Cardiac fibroblast (primary cell): ENCODE data around the gene USP2.

Experiments used
- DNase-seq, 2 donors: peaks; one replicate each; pipeline versions ENCODE4 v3.0.0 to v3.0.0-alpha.2; 2010; ENCODE audit warnings: low read depth in 2 of 2
- H3K4me3 ChIP-seq, 2 donors: replicated peaks in 1 of 2; 1 replicate in 1 of 2; 2 replicates in 1 of 2; pipeline ENCODE4 v1.5.1; 2011; ENCODE audit warnings: low read depth in 2 of 2, low read length in 2 of 2, mild to moderate bottlenecking in 2 of 2, moderate library complexity in 1 of 2
- TF ChIP-seq, protein P1 (sequence below): IDR thresholded peaks from one replicate; pipeline ENCODE4 v1.5.1; 2011; ENCODE audit warnings: low read depth, mild to moderate bottlenecking, low read length, inconsistent platforms

USP2 gene

GRCh38 chr11:119342023-119342300, 39.5 kb downstream of the USP2 start:
- TF ChIP-seq, protein P1, sequence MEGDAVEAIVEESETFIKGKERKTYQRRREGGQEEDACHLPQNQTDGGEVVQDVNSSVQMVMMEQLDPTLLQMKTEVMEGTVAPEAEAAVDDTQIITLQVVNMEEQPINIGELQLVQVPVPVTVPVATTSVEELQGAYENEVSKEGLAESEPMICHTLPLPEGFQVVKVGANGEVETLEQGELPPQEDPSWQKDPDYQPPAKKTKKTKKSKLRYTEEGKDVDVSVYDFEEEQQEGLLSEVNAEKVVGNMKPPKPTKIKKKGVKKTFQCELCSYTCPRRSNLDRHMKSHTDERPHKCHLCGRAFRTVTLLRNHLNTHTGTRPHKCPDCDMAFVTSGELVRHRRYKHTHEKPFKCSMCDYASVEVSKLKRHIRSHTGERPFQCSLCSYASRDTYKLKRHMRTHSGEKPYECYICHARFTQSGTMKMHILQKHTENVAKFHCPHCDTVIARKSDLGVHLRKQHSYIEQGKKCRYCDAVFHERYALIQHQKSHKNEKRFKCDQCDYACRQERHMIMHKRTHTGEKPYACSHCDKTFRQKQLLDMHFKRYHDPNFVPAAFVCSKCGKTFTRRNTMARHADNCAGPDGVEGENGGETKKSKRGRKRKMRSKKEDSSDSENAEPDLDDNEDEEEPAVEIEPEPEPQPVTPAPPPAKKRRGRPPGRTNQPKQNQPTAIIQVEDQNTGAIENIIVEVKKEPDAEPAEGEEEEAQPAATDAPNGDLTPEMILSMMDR: no peak
- H3K4me3 ChIP-seq: no peak overlapping the region
- DNase-seq: no peak

GRCh38 chr11:119341222-119342022, 40.1 kb downstream of the USP2 start:
- peak overlapping the region in 1 of 2 donors; percentile 64 for H3K4me3 ChIP-seq
- no peak for DNase-seq
- TF ChIP-seq, protein P1: no peak

- TF ChIP-seq, protein P1: no peak
- peak; percentile 39 to 95 for DNase-seq
- peak within 1 kb of the TSS; percentile 50 to 64 for H3K4me3 ChIP-seq
Measured at GRCh38 chr11:119340335-119341221, 40.9 kb downstream of the USP2 start, which contains the start of gene C1QTNF5. Gene C1QTNF5, minus strand, starts transcription at chr11:119340883. Its CDS starts 486 bp downstream, at chr11:119340397.

DNA sequence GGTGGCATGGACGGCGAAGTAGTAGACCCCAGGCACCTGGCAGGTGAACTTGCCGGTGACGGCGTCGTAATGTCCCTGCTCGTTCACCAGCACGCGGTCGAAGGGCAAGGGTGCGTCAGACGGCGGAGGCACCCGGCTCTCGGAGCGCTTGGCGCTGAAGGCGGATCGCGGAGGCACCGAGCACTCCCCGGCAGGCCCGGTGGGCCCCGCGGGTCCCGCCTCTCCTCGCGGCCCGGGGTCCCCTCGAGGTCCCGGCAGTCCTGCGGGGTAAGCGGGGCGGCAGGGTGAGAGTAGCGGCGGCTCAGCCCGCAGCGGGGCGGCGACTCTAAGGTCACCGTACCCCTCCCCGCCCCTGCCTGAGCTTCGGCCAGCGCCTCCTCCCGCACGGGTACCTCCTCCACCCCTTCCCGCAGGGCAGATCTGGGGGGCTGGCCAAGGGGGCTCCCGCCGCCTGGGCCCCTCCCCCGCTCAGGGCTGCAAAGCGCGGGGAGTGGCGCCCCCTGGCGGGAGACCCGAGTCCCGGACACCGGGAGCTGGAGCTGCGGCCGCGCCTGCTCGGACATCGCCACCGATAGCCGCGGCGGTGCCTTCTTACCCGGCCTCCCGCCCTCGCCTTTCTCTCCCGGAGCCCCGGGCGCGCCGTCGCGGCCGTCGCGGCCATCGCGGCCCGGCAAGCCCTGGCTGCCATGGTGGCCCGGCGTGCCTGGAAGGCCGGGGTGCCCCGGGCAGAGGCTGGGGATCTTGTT, 41.7 kb downstream of the USP2 start:
- peak overlapping the region; percentile 50 to 64 for H3K4me3 ChIP-seq

GRCh38 chr11:119338965-119339588, 42.4 kb downstream of the USP2 start:
- peak overlapping the region in 1 of 2 donors; percentile 64 for H3K4me3 ChIP-seq
- no peak for DNase-seq
- TF ChIP-seq, protein P1: no peak

More for the DNA sequence above, 41.7 kb downstream of the USP2 start:
- peak; percentile 48 to 77 for DNase-seq
- TF ChIP-seq, protein P1: peak; percentile 57

DNA sequence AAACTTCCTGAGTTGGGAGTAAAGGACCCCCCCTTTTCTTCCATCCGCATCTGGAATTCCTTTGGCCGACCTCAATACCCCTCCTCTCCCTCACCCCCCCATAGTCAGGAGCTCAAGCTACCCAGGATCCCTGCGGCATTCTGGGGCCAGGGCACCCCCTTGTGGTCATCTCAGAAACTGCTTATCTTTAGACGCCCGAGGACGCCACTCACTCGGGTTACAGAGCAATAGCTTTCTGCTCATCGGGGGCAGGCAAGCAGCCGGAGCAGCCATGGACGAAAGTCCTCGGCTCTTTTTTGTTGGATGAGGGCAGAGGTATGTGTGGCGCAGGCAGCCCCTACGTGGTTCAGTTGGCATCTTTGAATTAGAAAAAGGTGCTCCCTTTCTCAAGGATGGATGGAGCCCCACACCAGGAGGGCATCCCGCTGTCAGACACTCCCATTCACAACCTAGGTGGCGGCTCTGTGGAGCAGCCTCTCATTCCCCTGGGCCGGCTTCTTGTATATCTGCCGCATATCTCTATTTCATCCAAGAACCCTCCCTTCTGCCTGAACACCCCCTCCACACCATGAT, 43.1 kb downstream of the USP2 start:
- TF ChIP-seq, protein P1: peak; percentile 85
- peak; percentile 76 to 82 for DNase-seq
- peak overlapping the region in 1 of 2 donors; percentile 64 for H3K4me3 ChIP-seq
